ENCODE results near the gene PPP3CB. TPM values are rescaled to one million over a fixed set of nuclear protein-coding genes. Genes with fewer than 3 reads are reported as not detected.

The PPP3CB gene
- total and polyA plus RNA-seq, 2 experiments from 2014 or later: 17.9 to 38.5 TPM

DNA sequence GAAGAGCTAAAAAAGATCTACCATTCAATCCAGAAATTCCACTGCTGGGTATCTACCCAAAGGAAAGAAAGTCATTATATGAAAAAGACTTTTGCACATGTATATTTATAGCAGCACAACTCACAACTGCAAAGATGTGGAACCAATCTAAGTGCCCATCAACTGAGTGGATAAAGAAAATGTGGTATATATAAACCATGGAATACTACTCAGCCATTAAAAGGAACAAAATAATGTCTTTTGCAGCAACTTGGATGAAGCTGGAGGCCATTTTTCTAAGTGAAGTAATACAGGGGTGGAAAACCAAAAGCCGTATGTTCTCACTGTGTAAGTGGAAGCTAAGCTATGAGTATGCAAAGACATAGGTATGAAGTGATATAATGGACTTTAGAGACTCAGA, 84.9 kb downstream of the PPP3CB start:
- Histone ChIP-seq H3K4me1 (ENCODE audit: insufficient read depth) (peaks cover 13% of the 10 kb centered on the region), H3K27me3 (ENCODE audit: insufficient read depth) (no peaks in the 10 kb centered on the region), H3K79me2 (replicated peaks; ENCODE audit: insufficient read depth) (peaks cover 75% of the 10 kb centered on the region), H3K27ac (ENCODE audit: low read depth) (no peak overlapping the region), H4K20me1 (replicated peaks; ENCODE audit: insufficient read depth) (no peaks in the 10 kb centered on the region; the same call in 1 of the 2 replicates), H3F3A (replicated peaks; ENCODE audit: low read depth) (0 out of 2 replicates have a peak, but pooled peaks cover 5% of the 10 kb centered on the region), H3K9me2 (ENCODE audit: insufficient read depth) (peaks cover 3% of the 10 kb centered on the region; the same call in 1 of the 2 replicates), H2AFZ (no peak overlapping the region), H3K4me3 (no peak overlapping the region), H3K4me2 (no peak overlapping the region), H3K36me3 (ENCODE audit: insufficient read depth) (no peaks in the 10 kb centered on the region)
- Mint-ChIP-seq H3K4me3 (no peak overlapping the region), H3K27me3 (ENCODE audit: insufficient read depth, low read depth, poor library complexity) (peaks cover 7% of the 10 kb centered on the region), H3K36me3 (ENCODE audit: low read depth) (peaks cover 9% of the 10 kb centered on the region; the same call in 2 of the 3 replicates), H3K4me1 (peaks cover 27% of the 10 kb centered on the region), H3K27ac (no peak overlapping the region), H3K9me3 (no peaks in the 10 kb centered on the region)
- ATAC-seq (no peak), DNase-seq (ENCODE audit: low spot score) (no peak)
- TF ChIP-seq CREB1 (CRISPR knock-in tag; IDR thresholded peaks at IDR 0.05; ENCODE audit: low read depth) (no peak), ZNF331 (CRISPR knock-in tag; IDR thresholded peaks at IDR 0.05; ENCODE audit: low read depth) (no peak), NANOG (IDR thresholded peaks at IDR 0.05; ENCODE audit: borderline replicate concordance) (no peak), JUNB (IDR thresholded peaks at IDR 0.05; ENCODE audit: unreplicated experiment) (no peak), EZH2phosphoT487 (IDR thresholded peaks at IDR 0.05; ENCODE audit: unreplicated experiment) (no peak), POLR2AphosphoS5 (IDR thresholded peaks at IDR 0.05; ENCODE audit: low read depth) (no peak), EZH2 (IDR thresholded peaks at IDR 0.05; ENCODE audit: low read depth, unreplicated experiment) (no peak), STAT1 (IDR thresholded peaks at IDR 0.05; ENCODE audit: unreplicated experiment) (no peak), ZNF114 (CRISPR knock-in tag; IDR thresholded peaks at IDR 0.05) (no peak)
- TF ChIP-seq, protein P1, sequence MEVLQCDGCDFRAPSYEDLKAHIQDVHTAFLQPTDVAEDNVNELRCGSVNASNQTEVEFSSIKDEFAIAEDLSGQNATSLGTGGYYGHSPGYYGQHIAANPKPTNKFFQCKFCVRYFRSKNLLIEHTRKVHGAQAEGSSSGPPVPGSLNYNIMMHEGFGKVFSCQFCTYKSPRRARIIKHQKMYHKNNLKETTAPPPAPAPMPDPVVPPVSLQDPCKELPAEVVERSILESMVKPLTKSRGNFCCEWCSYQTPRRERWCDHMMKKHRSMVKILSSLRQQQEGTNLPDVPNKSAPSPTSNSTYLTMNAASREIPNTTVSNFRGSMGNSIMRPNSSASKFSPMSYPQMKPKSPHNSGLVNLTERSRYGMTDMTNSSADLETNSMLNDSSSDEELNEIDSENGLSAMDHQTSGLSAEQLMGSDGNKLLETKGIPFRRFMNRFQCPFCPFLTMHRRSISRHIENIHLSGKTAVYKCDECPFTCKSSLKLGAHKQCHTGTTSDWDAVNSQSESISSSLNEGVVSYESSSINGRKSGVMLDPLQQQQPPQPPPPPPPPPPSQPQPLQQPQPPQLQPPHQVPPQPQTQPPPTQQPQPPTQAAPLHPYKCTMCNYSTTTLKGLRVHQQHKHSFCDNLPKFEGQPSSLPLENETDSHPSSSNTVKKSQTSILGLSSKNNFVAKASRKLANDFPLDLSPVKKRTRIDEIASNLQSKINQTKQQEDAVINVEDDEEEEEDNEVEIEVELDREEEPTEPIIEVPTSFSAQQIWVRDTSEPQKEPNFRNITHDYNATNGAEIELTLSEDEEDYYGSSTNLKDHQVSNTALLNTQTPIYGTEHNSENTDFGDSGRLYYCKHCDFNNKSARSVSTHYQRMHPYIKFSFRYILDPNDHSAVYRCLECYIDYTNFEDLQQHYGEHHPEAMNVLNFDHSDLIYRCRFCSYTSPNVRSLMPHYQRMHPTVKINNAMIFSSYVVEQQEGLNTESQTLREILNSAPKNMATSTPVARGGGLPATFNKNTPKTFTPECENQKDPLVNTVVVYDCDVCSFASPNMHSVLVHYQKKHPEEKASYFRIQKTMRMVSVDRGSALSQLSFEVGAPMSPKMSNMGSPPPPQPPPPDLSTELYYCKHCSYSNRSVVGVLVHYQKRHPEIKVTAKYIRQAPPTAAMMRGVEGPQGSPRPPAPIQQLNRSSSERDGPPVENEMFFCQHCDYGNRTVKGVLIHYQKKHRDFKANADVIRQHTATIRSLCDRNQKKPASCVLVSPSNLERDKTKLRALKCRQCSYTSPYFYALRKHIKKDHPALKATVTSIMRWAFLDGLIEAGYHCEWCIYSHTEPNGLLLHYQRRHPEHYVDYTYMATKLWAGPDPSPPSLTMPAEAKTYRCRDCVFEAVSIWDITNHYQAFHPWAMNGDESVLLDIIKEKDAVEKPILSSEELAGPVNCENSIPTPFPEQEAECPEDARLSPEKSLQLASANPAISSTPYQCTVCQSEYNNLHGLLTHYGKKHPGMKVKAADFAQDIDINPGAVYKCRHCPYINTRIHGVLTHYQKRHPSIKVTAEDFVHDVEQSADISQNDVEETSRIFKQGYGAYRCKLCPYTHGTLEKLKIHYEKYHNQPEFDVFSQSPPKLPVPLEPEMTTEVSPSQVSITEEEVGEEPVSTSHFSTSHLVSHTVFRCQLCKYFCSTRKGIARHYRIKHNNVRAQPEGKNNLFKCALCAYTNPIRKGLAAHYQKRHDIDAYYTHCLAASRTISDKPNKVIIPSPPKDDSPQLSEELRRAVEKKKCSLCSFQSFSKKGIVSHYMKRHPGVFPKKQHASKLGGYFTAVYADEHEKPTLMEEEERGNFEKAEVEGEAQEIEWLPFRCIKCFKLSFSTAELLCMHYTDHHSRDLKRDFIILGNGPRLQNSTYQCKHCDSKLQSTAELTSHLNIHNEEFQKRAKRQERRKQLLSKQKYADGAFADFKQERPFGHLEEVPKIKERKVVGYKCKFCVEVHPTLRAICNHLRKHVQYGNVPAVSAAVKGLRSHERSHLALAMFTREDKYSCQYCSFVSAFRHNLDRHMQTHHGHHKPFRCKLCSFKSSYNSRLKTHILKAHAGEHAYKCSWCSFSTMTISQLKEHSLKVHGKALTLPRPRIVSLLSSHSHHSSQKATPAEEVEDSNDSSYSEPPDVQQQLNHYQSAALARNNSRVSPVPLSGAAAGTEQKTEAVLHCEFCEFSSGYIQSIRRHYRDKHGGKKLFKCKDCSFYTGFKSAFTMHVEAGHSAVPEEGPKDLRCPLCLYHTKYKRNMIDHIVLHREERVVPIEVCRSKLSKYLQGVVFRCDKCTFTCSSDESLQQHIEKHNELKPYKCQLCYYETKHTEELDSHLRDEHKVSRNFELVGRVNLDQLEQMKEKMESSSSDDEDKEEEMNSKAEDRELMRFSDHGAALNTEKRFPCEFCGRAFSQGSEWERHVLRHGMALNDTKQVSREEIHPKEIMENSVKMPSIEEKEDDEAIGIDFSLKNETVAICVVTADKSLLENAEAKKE (CRISPR knock-in tag; IDR thresholded peaks at IDR 0.05): no peak
- TF ChIP-seq, protein P2, sequence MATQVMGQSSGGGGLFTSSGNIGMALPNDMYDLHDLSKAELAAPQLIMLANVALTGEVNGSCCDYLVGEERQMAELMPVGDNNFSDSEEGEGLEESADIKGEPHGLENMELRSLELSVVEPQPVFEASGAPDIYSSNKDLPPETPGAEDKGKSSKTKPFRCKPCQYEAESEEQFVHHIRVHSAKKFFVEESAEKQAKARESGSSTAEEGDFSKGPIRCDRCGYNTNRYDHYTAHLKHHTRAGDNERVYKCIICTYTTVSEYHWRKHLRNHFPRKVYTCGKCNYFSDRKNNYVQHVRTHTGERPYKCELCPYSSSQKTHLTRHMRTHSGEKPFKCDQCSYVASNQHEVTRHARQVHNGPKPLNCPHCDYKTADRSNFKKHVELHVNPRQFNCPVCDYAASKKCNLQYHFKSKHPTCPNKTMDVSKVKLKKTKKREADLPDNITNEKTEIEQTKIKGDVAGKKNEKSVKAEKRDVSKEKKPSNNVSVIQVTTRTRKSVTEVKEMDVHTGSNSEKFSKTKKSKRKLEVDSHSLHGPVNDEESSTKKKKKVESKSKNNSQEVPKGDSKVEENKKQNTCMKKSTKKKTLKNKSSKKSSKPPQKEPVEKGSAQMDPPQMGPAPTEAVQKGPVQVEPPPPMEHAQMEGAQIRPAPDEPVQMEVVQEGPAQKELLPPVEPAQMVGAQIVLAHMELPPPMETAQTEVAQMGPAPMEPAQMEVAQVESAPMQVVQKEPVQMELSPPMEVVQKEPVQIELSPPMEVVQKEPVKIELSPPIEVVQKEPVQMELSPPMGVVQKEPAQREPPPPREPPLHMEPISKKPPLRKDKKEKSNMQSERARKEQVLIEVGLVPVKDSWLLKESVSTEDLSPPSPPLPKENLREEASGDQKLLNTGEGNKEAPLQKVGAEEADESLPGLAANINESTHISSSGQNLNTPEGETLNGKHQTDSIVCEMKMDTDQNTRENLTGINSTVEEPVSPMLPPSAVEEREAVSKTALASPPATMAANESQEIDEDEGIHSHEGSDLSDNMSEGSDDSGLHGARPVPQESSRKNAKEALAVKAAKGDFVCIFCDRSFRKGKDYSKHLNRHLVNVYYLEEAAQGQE (IDR thresholded peaks at IDR 0.05; ENCODE audit: unreplicated experiment): no peak
- TF ChIP-seq, protein P3, sequence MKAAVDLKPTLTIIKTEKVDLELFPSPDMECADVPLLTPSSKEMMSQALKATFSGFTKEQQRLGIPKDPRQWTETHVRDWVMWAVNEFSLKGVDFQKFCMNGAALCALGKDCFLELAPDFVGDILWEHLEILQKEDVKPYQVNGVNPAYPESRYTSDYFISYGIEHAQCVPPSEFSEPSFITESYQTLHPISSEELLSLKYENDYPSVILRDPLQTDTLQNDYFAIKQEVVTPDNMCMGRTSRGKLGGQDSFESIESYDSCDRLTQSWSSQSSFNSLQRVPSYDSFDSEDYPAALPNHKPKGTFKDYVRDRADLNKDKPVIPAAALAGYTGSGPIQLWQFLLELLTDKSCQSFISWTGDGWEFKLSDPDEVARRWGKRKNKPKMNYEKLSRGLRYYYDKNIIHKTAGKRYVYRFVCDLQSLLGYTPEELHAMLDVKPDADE (IDR thresholded peaks at IDR 0.05): no peak
- TF ChIP-seq, protein P4, sequence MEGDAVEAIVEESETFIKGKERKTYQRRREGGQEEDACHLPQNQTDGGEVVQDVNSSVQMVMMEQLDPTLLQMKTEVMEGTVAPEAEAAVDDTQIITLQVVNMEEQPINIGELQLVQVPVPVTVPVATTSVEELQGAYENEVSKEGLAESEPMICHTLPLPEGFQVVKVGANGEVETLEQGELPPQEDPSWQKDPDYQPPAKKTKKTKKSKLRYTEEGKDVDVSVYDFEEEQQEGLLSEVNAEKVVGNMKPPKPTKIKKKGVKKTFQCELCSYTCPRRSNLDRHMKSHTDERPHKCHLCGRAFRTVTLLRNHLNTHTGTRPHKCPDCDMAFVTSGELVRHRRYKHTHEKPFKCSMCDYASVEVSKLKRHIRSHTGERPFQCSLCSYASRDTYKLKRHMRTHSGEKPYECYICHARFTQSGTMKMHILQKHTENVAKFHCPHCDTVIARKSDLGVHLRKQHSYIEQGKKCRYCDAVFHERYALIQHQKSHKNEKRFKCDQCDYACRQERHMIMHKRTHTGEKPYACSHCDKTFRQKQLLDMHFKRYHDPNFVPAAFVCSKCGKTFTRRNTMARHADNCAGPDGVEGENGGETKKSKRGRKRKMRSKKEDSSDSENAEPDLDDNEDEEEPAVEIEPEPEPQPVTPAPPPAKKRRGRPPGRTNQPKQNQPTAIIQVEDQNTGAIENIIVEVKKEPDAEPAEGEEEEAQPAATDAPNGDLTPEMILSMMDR (conservative IDR thresholded peaks at IDR 0.05; ENCODE audit: low read depth in 2 of 2): no peak

Data from GM23338 (cell line).